ENCODE data around the gene ZNF341. TPM values are rescaled to one million over a fixed set of nuclear protein-coding genes. Genes with fewer than 3 reads are reported as not detected.
A peak's percentile ranks its signal among the peaks of the same experiment; 100 is the strongest.

Gene ZNF341
- total and polyA plus RNA-seq, 9 of the 15 experiments (the other 6 are each of a cell fraction or from before 2014, with no cell fraction given): 0.08 to 2.6 (median 1.0) TPM

DNA sequence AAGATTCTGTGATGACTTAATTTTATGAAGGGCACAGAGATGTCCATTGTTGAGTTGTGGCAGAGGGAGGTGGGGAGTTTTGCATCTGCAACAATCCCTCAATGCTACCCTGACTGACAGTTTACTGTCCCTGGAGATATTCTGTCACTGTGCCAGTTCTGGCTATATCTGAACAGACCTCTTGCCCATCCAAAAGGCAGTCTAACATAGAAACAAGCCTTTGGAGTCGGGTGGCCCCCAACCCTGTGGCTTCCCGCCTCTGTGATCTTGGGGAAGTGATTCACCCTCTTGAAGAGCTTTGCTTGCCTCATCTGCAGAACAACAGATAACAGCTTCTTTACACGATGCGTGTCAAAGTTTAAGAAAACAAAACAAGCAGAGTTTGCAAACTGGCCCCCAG, 41.8 kb upstream of the ZNF341 start (continued):
- TF ChIP-seq, protein P1, sequence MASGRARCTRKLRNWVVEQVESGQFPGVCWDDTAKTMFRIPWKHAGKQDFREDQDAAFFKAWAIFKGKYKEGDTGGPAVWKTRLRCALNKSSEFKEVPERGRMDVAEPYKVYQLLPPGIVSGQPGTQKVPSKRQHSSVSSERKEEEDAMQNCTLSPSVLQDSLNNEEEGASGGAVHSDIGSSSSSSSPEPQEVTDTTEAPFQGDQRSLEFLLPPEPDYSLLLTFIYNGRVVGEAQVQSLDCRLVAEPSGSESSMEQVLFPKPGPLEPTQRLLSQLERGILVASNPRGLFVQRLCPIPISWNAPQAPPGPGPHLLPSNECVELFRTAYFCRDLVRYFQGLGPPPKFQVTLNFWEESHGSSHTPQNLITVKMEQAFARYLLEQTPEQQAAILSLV (tag; IDR thresholded peaks at IDR 0.05): no peak
- TF ChIP-seq OTX1 (CRISPR knock-in tag; IDR thresholded peaks at IDR 0.05): no peak
- no peak for TF ChIP-seq TCFL5 (CRISPR knock-in tag; conservative IDR thresholded peaks at IDR 0.05)
- TF ChIP-seq ZBTB17 (CRISPR knock-in tag; IDR thresholded peaks at IDR 0.05): 0 out of 2 replicates have a peak, but pooled peaks have one; percentile 40
- peak; percentile 50; the same call in 1 of the 2 replicates for TF ChIP-seq RB1 (IDR thresholded peaks at IDR 0.05; ENCODE audit: low read depth)
- TF ChIP-seq ZNF589 (CRISPR knock-in tag; IDR thresholded peaks at IDR 0.05; ENCODE audit: low read depth): peak; percentile 75
- 0 out of 2 replicates have a peak, but pooled peaks have one; percentile 44 for TF ChIP-seq ZKSCAN1 (IDR thresholded peaks at IDR 0.05; ENCODE audit: low read depth, low read length)
- TF ChIP-seq, protein P2, sequence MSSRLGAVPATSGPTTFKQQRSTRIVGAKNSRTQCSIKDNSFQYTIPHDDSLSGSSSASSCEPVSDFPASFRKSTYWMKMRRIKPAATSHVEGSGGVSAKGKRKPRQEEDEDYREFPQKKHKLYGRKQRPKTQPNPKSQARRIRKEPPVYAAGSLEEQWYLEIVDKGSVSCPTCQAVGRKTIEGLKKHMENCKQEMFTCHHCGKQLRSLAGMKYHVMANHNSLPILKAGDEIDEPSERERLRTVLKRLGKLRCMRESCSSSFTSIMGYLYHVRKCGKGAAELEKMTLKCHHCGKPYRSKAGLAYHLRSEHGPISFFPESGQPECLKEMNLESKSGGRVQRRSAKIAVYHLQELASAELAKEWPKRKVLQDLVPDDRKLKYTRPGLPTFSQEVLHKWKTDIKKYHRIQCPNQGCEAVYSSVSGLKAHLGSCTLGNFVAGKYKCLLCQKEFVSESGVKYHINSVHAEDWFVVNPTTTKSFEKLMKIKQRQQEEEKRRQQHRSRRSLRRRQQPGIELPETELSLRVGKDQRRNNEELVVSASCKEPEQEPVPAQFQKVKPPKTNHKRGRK (tag; IDR thresholded peaks at IDR 0.05): no peak
- peak; percentile 88 for TF ChIP-seq TAL1 (IDR thresholded peaks at IDR 0.05)
- TF ChIP-seq NFE2 (IDR thresholded peaks at IDR 0.05; ENCODE audit: low read depth): peak; percentile 34; the same call in 1 of the 2 replicates
- peak; percentile 93 for TF ChIP-seq SMARCC2 (IDR thresholded peaks at IDR 0.05; ENCODE audit: low read depth)
- TF ChIP-seq, protein P3, sequence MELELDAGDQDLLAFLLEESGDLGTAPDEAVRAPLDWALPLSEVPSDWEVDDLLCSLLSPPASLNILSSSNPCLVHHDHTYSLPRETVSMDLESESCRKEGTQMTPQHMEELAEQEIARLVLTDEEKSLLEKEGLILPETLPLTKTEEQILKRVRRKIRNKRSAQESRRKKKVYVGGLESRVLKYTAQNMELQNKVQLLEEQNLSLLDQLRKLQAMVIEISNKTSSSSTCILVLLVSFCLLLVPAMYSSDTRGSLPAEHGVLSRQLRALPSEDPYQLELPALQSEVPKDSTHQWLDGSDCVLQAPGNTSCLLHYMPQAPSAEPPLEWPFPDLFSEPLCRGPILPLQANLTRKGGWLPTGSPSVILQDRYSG (tag; conservative IDR thresholded peaks at IDR 0.05; ENCODE audit: low read depth): no peak
- TF ChIP-seq, protein P4, sequence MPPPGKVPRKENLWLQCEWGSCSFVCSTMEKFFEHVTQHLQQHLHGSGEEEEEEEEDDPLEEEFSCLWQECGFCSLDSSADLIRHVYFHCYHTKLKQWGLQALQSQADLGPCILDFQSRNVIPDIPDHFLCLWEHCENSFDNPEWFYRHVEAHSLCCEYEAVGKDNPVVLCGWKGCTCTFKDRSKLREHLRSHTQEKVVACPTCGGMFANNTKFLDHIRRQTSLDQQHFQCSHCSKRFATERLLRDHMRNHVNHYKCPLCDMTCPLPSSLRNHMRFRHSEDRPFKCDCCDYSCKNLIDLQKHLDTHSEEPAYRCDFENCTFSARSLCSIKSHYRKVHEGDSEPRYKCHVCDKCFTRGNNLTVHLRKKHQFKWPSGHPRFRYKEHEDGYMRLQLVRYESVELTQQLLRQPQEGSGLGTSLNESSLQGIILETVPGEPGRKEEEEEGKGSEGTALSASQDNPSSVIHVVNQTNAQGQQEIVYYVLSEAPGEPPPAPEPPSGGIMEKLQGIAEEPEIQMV (tag; conservative IDR thresholded peaks at IDR 0.05; ENCODE audit: low read depth): no peak
- TF ChIP-seq, protein P5, sequence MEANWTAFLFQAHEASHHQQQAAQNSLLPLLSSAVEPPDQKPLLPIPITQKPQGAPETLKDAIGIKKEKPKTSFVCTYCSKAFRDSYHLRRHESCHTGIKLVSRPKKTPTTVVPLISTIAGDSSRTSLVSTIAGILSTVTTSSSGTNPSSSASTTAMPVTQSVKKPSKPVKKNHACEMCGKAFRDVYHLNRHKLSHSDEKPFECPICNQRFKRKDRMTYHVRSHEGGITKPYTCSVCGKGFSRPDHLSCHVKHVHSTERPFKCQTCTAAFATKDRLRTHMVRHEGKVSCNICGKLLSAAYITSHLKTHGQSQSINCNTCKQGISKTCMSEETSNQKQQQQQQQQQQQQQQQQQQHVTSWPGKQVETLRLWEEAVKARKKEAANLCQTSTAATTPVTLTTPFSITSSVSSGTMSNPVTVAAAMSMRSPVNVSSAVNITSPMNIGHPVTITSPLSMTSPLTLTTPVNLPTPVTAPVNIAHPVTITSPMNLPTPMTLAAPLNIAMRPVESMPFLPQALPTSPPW (CRISPR knock-in tag; IDR thresholded peaks at IDR 0.05): peak; percentile 83
- TF ChIP-seq, protein P6, sequence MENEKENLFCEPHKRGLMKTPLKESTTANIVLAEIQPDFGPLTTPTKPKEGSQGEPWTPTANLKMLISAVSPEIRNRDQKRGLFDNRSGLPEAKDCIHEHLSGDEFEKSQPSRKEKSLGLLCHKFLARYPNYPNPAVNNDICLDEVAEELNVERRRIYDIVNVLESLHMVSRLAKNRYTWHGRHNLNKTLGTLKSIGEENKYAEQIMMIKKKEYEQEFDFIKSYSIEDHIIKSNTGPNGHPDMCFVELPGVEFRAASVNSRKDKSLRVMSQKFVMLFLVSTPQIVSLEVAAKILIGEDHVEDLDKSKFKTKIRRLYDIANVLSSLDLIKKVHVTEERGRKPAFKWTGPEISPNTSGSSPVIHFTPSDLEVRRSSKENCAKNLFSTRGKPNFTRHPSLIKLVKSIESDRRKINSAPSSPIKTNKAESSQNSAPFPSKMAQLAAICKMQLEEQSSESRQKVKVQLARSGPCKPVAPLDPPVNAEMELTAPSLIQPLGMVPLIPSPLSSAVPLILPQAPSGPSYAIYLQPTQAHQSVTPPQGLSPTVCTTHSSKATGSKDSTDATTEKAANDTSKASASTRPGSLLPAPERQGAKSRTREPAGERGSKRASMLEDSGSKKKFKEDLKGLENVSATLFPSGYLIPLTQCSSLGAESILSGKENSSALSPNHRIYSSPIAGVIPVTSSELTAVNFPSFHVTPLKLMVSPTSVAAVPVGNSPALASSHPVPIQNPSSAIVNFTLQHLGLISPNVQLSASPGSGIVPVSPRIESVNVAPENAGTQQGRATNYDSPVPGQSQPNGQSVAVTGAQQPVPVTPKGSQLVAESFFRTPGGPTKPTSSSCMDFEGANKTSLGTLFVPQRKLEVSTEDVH (IDR thresholded peaks at IDR 0.05; ENCODE audit: low read depth, partially characterized antibody): peak; percentile 39
- peak in 1 of 2 experiments; percentile 73; a peak in 3 of 4 replicates for TF ChIP-seq TRIM24 (IDR thresholded peaks at IDR 0.05)
- peak; percentile 72 to 94; a peak in 3 of 4 replicates for TF ChIP-seq MAZ (CRISPR knock-in tag; conservative IDR thresholded peaks at IDR 0.05 in 1 of 2, IDR thresholded peaks at IDR 0.05 in 1 of 2)
- no peak for TF ChIP-seq XRCC3 (IDR thresholded peaks at IDR 0.05)
- peak; percentile 97 for TF ChIP-seq SMARCA4 (IDR thresholded peaks at IDR 0.05)
- peak; percentile 95 for TF ChIP-seq NFIC (IDR thresholded peaks at IDR 0.05)

Measured in K562 (cell line).